ENCODE data around the gene MAP3K10. TPM values are rescaled to one million over a fixed set of nuclear protein-coding genes. Genes with fewer than 3 reads are reported as not detected.
A peak's percentile ranks its signal among the peaks of the same experiment; 100 is the strongest.

Gene MAP3K10
- total RNA-seq, 1 donor from 2014 or later = 17.2 TPM

DNA sequence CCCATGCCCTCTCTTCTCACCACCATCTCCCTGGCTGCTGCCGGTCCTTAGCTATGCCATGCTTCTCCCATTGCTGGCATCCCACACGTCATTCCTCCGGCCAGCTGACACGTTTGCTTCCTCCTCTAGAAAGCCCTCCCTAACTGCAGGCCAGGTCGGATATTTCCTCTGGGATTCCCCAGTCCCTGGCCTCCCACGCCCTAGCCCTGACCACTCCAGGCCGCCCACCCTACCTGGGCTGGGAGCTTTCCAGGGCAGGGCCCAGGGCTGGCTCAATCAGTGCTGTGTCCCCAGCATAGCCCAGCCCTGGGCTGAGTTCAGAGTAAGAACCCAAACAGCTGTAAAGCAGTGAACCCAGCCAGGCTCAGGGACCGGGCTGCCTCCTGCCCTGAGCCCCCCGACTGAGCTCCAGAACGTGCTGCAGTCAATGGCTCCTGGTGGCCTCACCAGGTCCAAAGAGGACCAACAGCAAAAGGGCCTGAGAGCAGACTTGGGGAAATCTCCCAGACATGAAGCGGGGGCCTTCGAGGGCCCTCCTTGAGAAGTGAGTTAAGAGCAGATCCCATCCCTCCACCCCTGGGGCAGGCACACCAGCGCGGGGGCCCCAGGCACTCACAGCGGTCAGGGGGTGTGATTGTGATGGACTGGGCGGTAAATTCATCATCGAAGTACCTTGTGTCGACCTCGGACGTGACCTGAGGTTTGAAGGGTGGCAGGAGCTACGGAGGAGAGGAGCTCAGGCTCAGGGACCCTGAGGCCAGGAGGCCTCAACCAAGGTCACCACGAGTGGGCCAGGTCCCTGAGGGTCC, 43.4 kb downstream of the MAP3K10 start:
- Histone ChIP-seq H3K9me3 (no peaks in the 10 kb centered on the region), H3K36me3 (peaks cover 64% of the 10 kb centered on the region), H3K4me3 (no peak overlapping the region), H3K4me1 (peaks cover 9% of the 10 kb centered on the region), H3K27me3 (no peaks in the 10 kb centered on the region), H3K27ac (no peak overlapping the region)
- ATAC-seq (no peak), DNase-seq (peak; percentile 41)
- intact Hi-C loops (cut with DNase I) = no loop called here
- TF ChIP-seq CTCF (IDR thresholded peaks at IDR 0.05) = no peak

GRCh38 chr19:40235238-40236025, 44.2 kb downstream of the MAP3K10 start:
- TF ChIP-seq CTCF (IDR thresholded peaks at IDR 0.05) = no peak
- Histone ChIP-seq H3K27ac (no peak overlapping the region), H3K4me3 (no peak overlapping the region), H3K27me3 (no peaks in the 10 kb centered on the region), H3K36me3 (peaks cover 72% of the 10 kb centered on the region), H3K9me3 (no peaks in the 10 kb centered on the region), H3K4me1 (peaks cover 9% of the 10 kb centered on the region)
- intact Hi-C loops (cut with DNase I) = no loop called here
- no peak for DNase-seq
- ATAC-seq = no peak

DNA sequence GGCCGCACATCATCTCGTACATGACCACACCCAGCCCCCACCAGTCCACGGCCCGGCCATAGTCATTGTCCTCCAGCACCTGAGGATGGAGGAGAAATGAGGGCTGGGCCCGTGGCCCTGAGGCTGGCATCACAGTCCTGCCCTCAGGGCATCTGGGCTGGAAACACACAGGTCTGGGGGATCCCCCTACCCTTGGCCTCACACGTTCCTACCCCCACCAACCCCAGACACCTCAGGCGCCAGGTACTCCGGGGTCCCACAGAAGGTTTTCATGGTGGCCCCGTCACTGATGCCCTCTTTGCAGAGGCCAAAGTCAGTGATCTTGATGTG, 44.8 kb downstream of the MAP3K10 start:
- peaks cover 77% of the 10 kb centered on the region for H3K36me3 ChIP-seq
- ATAC-seq (no peak), DNase-seq (peak; percentile 53)
- no peak for TF ChIP-seq CTCF (IDR thresholded peaks at IDR 0.05)
- H3K9me3 ChIP-seq = no peaks in the 10 kb centered on the region
- H3K27ac ChIP-seq = no peak overlapping the region
- no peak overlapping the region for H3K4me3 ChIP-seq
- peaks cover 9% of the 10 kb centered on the region for H3K4me1 ChIP-seq
- intact Hi-C loops (cut with DNase I) = no loop called here
- H3K27me3 ChIP-seq = no peaks in the 10 kb centered on the region

DNA sequence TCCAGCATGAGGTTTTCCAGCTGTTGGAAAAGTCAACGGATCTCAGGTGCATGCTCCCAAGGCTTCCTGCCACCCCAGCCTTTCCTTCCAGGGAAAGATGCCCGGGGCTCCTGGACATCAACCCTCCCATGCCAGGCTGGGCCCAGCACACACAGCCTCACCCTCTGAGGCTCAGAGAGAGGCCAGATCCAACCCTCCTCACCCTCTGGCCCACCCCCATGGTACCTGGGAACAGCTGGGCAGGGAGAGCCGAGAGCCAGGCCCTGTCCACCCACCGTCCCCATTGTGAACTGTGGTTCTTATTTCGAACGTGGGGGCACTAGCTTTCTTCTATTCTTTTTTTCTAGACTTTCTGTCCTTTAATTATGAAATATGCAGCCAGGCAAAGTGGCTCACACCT, 45.1 kb downstream of the MAP3K10 start:
- no peak for TF ChIP-seq CTCF (IDR thresholded peaks at IDR 0.05)
- no peak overlapping the region for H3K27ac ChIP-seq
- H3K4me1 ChIP-seq = peaks cover 6% of the 10 kb centered on the region
- H3K4me3 ChIP-seq = no peak overlapping the region
- no peaks in the 10 kb centered on the region for H3K27me3 ChIP-seq
- intact Hi-C loops (cut with DNase I) = no loop called here
- ATAC-seq = no peak
- peaks cover 81% of the 10 kb centered on the region for H3K36me3 ChIP-seq
- H3K9me3 ChIP-seq = no peaks in the 10 kb centered on the region
- no peak for DNase-seq

DNA sequence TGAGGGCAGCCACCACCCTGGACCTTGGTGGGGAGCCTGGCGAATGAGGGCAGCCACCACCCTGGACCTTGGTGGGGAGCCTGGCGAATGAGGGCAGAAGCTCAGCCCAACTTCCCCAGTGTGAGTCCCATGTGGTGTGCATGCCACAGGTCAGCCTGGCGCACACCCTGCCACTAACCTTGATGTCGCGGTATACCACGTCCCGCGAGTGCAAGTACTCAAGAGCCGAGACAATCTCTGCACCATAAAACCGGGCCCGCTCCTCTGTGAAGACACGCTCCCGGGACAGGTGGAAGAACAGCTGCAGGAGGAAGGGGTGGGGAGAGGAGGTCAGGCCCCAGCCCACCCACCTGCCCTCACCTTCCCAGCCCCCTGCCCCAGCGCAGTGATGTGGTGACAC, 46.6 kb downstream of the MAP3K10 start:
- Histone ChIP-seq H3K27me3 (no peaks in the 10 kb centered on the region), H3K4me3 (no peak overlapping the region), H3K36me3 (peaks cover 78% of the 10 kb centered on the region), H3K9me3 (no peaks in the 10 kb centered on the region), H3K4me1 (peaks cover 7% of the 10 kb centered on the region), H3K27ac (no peak overlapping the region)
- intact Hi-C loops (cut with DNase I) = no loop called here
- DNase-seq (no peak), ATAC-seq (no peak)
- no peak for TF ChIP-seq CTCF (IDR thresholded peaks at IDR 0.05)

All from upper lobe of right lung (tissue), 1 donor.